ENCODE data around the gene SCYL1. TPM values are rescaled to one million over a fixed set of nuclear protein-coding genes. Genes with fewer than 3 reads are reported as not detected.

Gene SCYL1
- total RNA-seq, 1 donor from 2014 or later, result 103 TPM

DNA sequence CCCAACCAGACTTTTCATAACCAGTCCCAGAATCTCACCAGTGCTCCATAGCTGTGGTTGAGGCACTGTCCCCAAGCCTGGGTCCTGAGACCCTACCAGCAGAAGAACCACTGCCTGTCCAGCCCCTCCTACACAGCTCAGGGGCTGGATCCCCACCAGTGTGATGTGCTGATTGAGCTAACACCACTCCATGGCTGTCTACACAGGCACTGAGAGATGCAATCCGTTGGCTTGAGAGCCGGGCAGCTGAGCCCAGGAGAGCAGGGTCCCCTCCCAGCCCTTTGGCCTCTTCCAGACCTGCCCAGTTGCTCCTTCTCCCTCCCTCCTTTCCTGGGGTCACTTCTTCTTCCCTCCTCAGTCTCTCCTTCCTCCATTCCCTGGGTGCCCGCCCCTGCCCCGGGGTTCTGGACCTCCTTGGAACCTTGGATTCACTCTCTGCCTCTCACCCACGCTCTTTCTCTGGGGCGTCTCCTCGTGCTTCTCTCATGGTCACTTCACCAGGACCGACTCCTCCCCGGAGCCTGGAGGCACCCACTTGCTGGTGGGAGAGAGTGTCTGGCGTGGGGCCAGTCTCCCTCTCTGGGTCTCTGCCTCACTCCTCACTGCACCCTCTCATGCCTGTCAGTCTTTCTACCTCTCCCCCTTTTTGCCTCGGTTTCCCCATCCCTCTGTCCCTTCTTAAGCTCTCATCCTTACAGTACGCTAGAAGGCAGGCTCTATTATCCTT lies 706 bp upstream of the SCYL1 start:
- Mint-ChIP-seq H3K27me3 (ENCODE audit: unreplicated experiment) (no peaks in the 10 kb centered on the region), H3K27ac (ENCODE audit: unreplicated experiment) (peak overlapping the region; percentile 50), H3K9me3 (ENCODE audit: unreplicated experiment) (no peaks in the 10 kb centered on the region), H3K36me3 (ENCODE audit: unreplicated experiment) (peaks cover 13% of the 10 kb centered on the region), H3K4me1 (ENCODE audit: unreplicated experiment) (peaks cover 16% of the 10 kb centered on the region), H3K4me3 (ENCODE audit: unreplicated experiment) (peak overlapping the region; percentile 51)
- DNase-seq (ENCODE audit: extremely low spot score, unreplicated experiment), result no peak
- TF ChIP-seq, protein P1, sequence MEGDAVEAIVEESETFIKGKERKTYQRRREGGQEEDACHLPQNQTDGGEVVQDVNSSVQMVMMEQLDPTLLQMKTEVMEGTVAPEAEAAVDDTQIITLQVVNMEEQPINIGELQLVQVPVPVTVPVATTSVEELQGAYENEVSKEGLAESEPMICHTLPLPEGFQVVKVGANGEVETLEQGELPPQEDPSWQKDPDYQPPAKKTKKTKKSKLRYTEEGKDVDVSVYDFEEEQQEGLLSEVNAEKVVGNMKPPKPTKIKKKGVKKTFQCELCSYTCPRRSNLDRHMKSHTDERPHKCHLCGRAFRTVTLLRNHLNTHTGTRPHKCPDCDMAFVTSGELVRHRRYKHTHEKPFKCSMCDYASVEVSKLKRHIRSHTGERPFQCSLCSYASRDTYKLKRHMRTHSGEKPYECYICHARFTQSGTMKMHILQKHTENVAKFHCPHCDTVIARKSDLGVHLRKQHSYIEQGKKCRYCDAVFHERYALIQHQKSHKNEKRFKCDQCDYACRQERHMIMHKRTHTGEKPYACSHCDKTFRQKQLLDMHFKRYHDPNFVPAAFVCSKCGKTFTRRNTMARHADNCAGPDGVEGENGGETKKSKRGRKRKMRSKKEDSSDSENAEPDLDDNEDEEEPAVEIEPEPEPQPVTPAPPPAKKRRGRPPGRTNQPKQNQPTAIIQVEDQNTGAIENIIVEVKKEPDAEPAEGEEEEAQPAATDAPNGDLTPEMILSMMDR (IDR thresholded peaks at IDR 0.05), result no peak

DNA sequence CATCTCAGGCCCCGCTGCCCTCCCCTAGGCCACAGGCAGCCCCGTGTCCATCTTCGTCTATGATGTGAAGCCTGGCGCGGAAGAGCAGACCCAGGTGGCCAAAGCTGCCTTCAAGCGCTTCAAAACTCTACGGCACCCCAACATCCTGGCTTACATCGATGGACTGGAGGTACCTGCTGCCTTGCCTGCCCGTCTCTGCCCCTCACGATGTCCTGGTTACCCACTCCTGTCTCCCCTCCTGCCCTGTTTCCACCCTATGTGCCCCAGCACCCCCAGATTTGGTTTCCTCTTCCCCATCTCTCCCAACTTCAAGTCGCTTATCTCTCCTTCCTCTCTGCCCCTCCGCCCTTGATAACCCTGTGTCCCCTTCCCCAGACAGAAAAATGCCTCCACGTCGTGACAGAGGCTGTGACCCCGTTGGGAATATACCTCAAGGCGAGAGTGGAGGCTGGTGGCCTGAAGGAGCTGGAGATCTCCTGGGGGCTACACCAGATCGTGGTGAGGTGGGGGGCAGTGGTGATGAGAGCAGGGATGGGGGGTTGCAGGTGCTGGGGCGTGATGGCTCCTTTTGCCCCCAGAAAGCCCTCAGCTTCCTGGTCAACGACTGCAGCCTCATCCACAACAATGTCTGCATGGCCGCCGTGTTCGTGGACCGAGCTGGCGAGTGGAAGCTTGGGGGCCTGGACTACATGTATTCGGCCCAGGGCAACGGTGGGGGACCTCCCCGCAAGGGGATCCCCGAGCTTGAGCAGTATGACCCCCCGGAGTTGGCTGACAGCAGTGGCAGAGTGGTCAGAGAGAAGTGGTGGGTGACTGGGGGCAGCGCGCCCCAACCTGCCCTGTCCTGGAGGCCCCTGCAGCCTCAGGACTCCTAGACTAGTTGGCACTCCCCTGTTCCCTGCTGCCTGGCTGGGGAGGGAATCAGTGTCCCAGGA lies 930 bp downstream of the SCYL1 start:
- Mint-ChIP-seq H3K27ac (ENCODE audit: unreplicated experiment) (peak overlapping the region; percentile 82), H3K4me3 (ENCODE audit: unreplicated experiment) (peak overlapping the region; percentile 80), H3K36me3 (ENCODE audit: unreplicated experiment) (peaks cover 17% of the 10 kb centered on the region), H3K4me1 (ENCODE audit: unreplicated experiment) (peaks cover 16% of the 10 kb centered on the region), H3K27me3 (ENCODE audit: unreplicated experiment) (no peaks in the 10 kb centered on the region), H3K9me3 (ENCODE audit: unreplicated experiment) (no peaks in the 10 kb centered on the region)
- TF ChIP-seq, protein P1 (IDR thresholded peaks at IDR 0.05), result no peak
- no peak for DNase-seq (ENCODE audit: extremely low spot score, unreplicated experiment)

DNA sequence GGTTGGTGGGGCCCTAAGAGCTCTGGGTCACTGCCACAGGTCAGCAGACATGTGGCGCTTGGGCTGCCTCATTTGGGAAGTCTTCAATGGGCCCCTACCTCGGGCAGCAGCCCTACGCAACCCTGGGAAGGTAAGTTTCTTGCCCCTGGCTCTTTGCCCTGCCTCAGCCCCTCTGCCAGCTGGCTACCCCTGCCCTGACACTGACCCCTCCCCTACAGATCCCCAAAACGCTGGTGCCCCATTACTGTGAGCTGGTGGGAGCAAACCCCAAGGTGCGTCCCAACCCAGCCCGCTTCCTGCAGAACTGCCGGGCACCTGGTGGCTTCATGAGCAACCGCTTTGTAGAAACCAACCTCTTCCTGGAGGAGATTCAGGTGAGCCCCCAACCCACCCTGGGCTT lies 1.9 kb downstream of the SCYL1 start:
- H3K4me1 Mint-ChIP-seq (ENCODE audit: unreplicated experiment), result peaks cover 16% of the 10 kb centered on the region
- TF ChIP-seq, protein P1 (IDR thresholded peaks at IDR 0.05), result no peak
- peaks cover 22% of the 10 kb centered on the region for H3K36me3 Mint-ChIP-seq (ENCODE audit: unreplicated experiment)
- no peaks in the 10 kb centered on the region for H3K27me3 Mint-ChIP-seq (ENCODE audit: unreplicated experiment)
- DNase-seq (ENCODE audit: extremely low spot score, unreplicated experiment), result no peak
- H3K9me3 Mint-ChIP-seq (ENCODE audit: unreplicated experiment), result no peaks in the 10 kb centered on the region
- peak overlapping the region; percentile 80 for H3K4me3 Mint-ChIP-seq (ENCODE audit: unreplicated experiment)
- H3K27ac Mint-ChIP-seq (ENCODE audit: unreplicated experiment), result no peak overlapping the region

DNA sequence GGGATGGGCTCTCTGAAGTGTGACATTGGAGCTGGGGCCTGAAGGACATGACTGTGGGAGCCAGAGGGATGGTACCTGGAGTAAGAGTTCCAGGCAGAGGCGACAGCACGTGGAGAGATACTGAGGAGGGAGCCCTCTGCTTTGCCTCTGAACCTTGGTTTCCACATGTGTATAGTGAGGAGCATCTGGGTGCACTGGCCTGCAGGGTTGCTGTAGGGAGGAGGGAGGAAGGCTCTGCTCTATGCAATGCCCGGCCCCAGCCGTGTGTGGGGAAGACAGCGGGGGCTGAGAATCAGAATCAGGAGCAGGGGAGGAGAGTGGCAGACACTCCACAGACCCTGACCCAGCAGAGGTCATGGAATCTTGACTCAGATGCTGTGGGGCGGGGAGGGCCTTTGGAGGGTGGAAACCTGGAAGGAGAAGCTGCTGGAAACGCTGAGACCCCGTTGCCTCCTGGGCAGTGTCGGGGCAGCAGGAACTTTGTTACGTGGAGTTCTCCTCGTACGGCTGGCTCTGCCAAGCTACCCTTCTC lies 4.0 kb downstream of the SCYL1 start:
- Mint-ChIP-seq H3K9me3 (ENCODE audit: unreplicated experiment) (no peaks in the 10 kb centered on the region), H3K36me3 (ENCODE audit: unreplicated experiment) (peaks cover 23% of the 10 kb centered on the region), H3K4me1 (ENCODE audit: unreplicated experiment) (peaks cover 16% of the 10 kb centered on the region), H3K27me3 (ENCODE audit: unreplicated experiment) (no peaks in the 10 kb centered on the region), H3K27ac (ENCODE audit: unreplicated experiment) (no peak overlapping the region), H3K4me3 (ENCODE audit: unreplicated experiment) (no peak overlapping the region)
- TF ChIP-seq, protein P1 (IDR thresholded peaks at IDR 0.05), result no peak
- no peak for DNase-seq (ENCODE audit: extremely low spot score, unreplicated experiment)

Data from osteocyte (in vitro differentiated cells).